OCI-LY3 (cell line): ENCODE data around the gene DDN.

ENCODE experiments used
- H2AFZ ChIP-seq: fragments of 200-600, 300-600 bp; shearing (Covaris generic); 2 replicates; pipeline ENCODE4 v1.6.0; 2014; ENCODE audit warnings: antibody characterized with exemption, low read depth, low read length
- H3K27ac ChIP-seq: fragments of 200-600, 300-600 bp; sonication (generic); 2 replicates; pipeline ENCODE4 v1.5.1; 2014; ENCODE audit warnings: mild to moderate bottlenecking, low read length, moderate library complexity, mixed read lengths
- H3K27me3 ChIP-seq: fragments of 200-600, 300-600 bp; sonication (generic); 2 replicates; pipeline ENCODE4 v1.6.1; 2014; ENCODE audit warnings: low read depth, low read length, mixed read lengths
- H3K36me3 ChIP-seq: fragments of 200-600, 300-600 bp; sonication (generic); replicated peaks from 2 replicates; pipeline ENCODE3; 2014; ENCODE audit warnings: low read depth, low read length, mixed read lengths
- H3K4me1 ChIP-seq: fragments of 300-600, 200-600 bp; sonication (generic); 2 replicates; pipeline ENCODE4 v1.6.1; 2014; ENCODE audit warnings: low read length, mixed read lengths
- H3K4me2 ChIP-seq: fragments of 200-600, 300-600 bp; sonication (generic); 2 replicates; pipeline ENCODE4 v1.6.1; 2014; ENCODE audit warnings: low read length, mixed read lengths
- H3K4me3 ChIP-seq: fragments of 300-600, 200-600 bp; sonication (generic); 2 replicates; pipeline ENCODE4 v1.5.1; 2014; ENCODE audit warnings: antibody characterized with exemption, mild to moderate bottlenecking, low read length, moderate library complexity
- H3K79me2 ChIP-seq: fragments of 300-600, 200-600 bp; shearing (Covaris generic); 2 replicates; pipeline ENCODE4 v1.6.1; 2014; ENCODE audit warnings: mild to moderate bottlenecking, low read length, mixed read lengths
- H3K9ac ChIP-seq: fragments of 300-600, 200-600 bp; shearing (Covaris generic); 2 replicates; pipeline ENCODE4 v1.6.0; 2014; ENCODE audit warnings: mild to moderate bottlenecking, low read length, moderate library complexity
- H3K9me3 ChIP-seq: fragments of 200-600, 300-600 bp; shearing (Covaris generic); 2 replicates; pipeline ENCODE4 v1.6.1; 2014; ENCODE audit warnings: low read length, mixed read lengths; ENCODE audit not compliant: insufficient read depth
- H4K20me1 ChIP-seq: fragments of 200-600, 300-600 bp; sonication (generic); 2 replicates; pipeline ENCODE4 v1.6.1; 2016; ENCODE audit warnings: low read length, mixed read lengths; ENCODE audit not compliant: insufficient read depth
- CTCF ChIP-seq: fragments of 200-600, 300-600 bp; sonication (generic); IDR thresholded peaks from 2 replicates; pipeline ENCODE4 v1.5.1; 2014; ENCODE audit warnings: antibody characterized with exemption, low read length, low read depth
- EZH2phosphoT487 ChIP-seq: fragments of 200-600 bp; shearing (Covaris generic); IDR thresholded peaks from 2 replicates; pipeline ENCODE4 v1.6.1; 2018; ENCODE audit warnings: antibody characterized with exemption, mixed run types, low read depth

DDN gene

DNA sequence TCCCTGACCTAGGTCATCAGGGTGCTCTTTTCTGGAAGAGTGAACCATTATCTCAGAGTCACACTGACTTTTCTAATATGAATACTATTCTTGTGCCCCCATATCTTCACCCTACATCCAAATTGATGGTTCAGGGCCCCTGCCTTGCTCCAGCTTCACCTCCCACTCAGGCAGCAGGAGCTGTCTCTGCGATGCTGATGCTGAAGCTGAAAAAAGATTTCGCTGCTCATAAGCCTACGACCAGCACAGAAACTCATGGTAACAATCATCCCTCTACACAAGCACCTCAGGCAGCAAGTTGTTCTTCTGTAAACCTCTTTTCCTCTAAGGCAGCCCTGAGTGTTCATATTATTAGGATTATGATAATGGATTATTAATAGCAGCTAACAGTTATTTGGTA is 45.1 kb downstream of the DDN start:
- Histone ChIP-seq H3K9me3 (no peaks in the 10 kb centered on the region), H2AFZ (no peak overlapping the region), H3K9ac (no peak overlapping the region), H3K4me2 (no peak overlapping the region), H3K4me3 (no peak overlapping the region), H3K27me3 (no peaks in the 10 kb centered on the region), H3K36me3 (peaks cover 6% of the 10 kb centered on the region), H3K4me1 (peaks cover 20% of the 10 kb centered on the region), H3K79me2 (peaks cover 50% of the 10 kb centered on the region), H4K20me1 (peaks cover 14% of the 10 kb centered on the region), H3K27ac (no peak overlapping the region)
- no peak for TF ChIP-seq EZH2phosphoT487

DNA sequence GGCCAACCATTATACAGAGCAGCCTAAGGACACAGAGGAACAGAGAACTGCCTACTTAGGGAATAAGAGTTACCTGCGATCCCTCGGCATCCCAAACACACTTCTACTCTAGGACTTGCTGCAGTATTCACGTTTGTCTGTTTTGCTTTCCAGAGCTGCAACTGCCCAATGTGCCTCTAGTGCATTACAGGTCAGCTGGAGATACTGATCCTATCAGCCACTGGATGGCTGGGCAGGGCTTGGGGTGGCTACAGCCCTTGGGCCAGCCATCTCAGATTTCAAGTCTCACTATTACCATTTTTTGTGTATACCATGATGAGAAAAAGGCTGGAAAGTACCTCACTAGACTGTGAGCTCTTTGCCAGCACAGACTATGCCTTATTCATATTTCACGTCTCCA is 46.5 kb downstream of the DDN start:
- peaks cover 14% of the 10 kb centered on the region for H4K20me1 ChIP-seq
- TF ChIP-seq CTCF (no peak), EZH2phosphoT487 (no peak)
- H3K79me2 ChIP-seq = peaks cover 53% of the 10 kb centered on the region
- H3K9me3 ChIP-seq = no peaks in the 10 kb centered on the region
- peaks cover 8% of the 10 kb centered on the region for H3K36me3 ChIP-seq
- H3K9ac ChIP-seq = no peak overlapping the region
- peaks cover 15% of the 10 kb centered on the region for H3K4me1 ChIP-seq
- H3K27ac ChIP-seq = no peak overlapping the region
- no peaks in the 10 kb centered on the region for H3K27me3 ChIP-seq
- no peak overlapping the region for H2AFZ ChIP-seq
- no peak overlapping the region for H3K4me3 ChIP-seq
- no peak overlapping the region for H3K4me2 ChIP-seq

DNA sequence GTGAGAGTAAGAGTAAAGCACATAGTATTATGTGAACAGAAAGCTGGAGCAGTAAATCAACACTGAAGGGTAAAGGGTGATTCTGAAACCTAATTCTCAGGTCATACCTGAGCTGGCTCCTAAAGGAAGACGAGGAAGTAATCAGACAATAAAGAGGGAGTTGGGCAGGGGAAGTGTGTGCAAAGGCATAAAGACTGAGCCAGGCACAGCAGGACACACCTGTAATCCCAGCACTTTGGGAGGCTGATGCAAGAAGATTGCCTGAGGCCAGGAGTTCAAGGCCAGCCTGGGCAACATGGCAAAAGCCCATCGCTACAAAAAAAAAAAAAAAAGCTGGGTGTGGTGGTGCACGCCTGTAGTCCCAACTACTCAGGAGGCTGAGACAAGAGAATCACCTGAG is 51.4 kb downstream of the DDN start:
- Histone ChIP-seq H3K27me3 (no peaks in the 10 kb centered on the region), H2AFZ (no peak overlapping the region), H3K79me2 (peaks cover 37% of the 10 kb centered on the region), H3K27ac (no peak overlapping the region), H4K20me1 (peaks cover 19% of the 10 kb centered on the region), H3K36me3 (peaks cover 3% of the 10 kb centered on the region), H3K9me3 (no peaks in the 10 kb centered on the region), H3K9ac (no peak overlapping the region), H3K4me3 (no peak overlapping the region), H3K4me1 (no peaks in the 10 kb centered on the region), H3K4me2 (no peak overlapping the region)
- no peak for TF ChIP-seq CTCF
- no peak for TF ChIP-seq EZH2phosphoT487

- no peaks in the 10 kb centered on the region for H3K4me1 ChIP-seq
- no peak overlapping the region for H3K4me2 ChIP-seq
- peaks cover 2% of the 10 kb centered on the region for H3K36me3 ChIP-seq
- no peak overlapping the region for H2AFZ ChIP-seq
- no peak overlapping the region for H3K9ac ChIP-seq
- no peaks in the 10 kb centered on the region for H3K27me3 ChIP-seq
- no peaks in the 10 kb centered on the region for H3K9me3 ChIP-seq
- H3K79me2 ChIP-seq = peaks cover 29% of the 10 kb centered on the region
- no peak for TF ChIP-seq EZH2phosphoT487
- no peak for TF ChIP-seq CTCF
- no peak overlapping the region for H3K4me3 ChIP-seq
- H3K27ac ChIP-seq = no peak overlapping the region
- H4K20me1 ChIP-seq = peaks cover 12% of the 10 kb centered on the region
Measured at GRCh38 chr12:48946943-48947342, 52.2 kb downstream of the DDN start.

DNA sequence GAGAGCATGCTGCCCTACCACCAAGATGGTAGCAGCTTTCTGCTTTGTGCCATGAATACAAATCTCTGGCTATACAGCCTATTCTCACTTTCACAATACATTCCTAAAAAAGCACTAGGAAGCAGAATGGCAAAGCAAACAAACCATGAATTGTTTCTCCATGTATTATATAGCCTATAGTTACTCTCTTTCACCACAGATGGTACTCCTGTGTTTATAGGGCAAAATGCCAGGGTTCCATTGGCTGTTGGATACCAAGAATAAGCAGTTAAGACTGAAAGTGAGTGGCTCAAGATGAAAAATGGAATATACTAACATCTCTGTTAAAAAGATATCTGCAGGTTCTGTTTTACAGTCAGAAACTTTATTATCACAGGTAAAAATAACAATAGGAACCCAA is 53.0 kb downstream of the DDN start:
- no peak overlapping the region for H3K9ac ChIP-seq

More for the DNA sequence above, 53.0 kb downstream of the DDN start:
- Histone ChIP-seq H3K4me3 (no peak overlapping the region), H2AFZ (no peak overlapping the region), H3K9me3 (no peaks in the 10 kb centered on the region), H3K27ac (no peak overlapping the region), H3K79me2 (peaks cover 28% of the 10 kb centered on the region), H4K20me1 (peaks cover 17% of the 10 kb centered on the region), H3K4me2 (no peak overlapping the region), H3K27me3 (no peaks in the 10 kb centered on the region), H3K36me3 (peaks cover 2% of the 10 kb centered on the region), H3K4me1 (no peaks in the 10 kb centered on the region)
- TF ChIP-seq EZH2phosphoT487 (no peak), CTCF (no peak)
